Spinal cord (tissue), 10 donors: ENCODE results near the gene GAGE2A. TPM values are rescaled to one million over a fixed set of nuclear protein-coding genes. Genes with fewer than 3 reads are reported as not detected.
"Not testable (repeated sequence)": the region's sequence is repeated elsewhere in the genome, so short reads cannot be mapped to it uniquely, and the experiment has no call there.

Source experiments
- DNase-seq, 6 donors: peaks; one replicate each; pipeline versions ENCODE4 v3.0.0 to v3.0.0-alpha.2; 2013 to 2015; ENCODE audit warnings: low spot score in 6 of 6, low read depth in 4 of 6
- H3K27ac ChIP-seq: one replicate; pipeline ENCODE4 v1.5.1; 2013; ENCODE audit warnings: low read depth, low read length, control low read depth
- H3K27me3 ChIP-seq: one replicate; pipeline ENCODE4 v1.6.1; 2013; ENCODE audit warnings: low read length; ENCODE audit not compliant: control insufficient read depth, insufficient read depth
- H3K36me3 ChIP-seq: one replicate; pipeline ENCODE4 v1.6.1; 2013; ENCODE audit warnings: low read length; ENCODE audit not compliant: control insufficient read depth, insufficient read depth
- H3K4me1 ChIP-seq: one replicate; pipeline ENCODE4 v1.6.1; 2013; ENCODE audit warnings: low read length; ENCODE audit not compliant: control insufficient read depth, insufficient read depth
- H3K4me3 ChIP-seq: one replicate; pipeline ENCODE4 v1.5.1; 2013; ENCODE audit warnings: low read depth, low read length, control low read depth
- H3K9me3 ChIP-seq: one replicate; pipeline ENCODE4 v1.6.1; 2013; ENCODE audit warnings: low read length; ENCODE audit not compliant: control insufficient read depth, insufficient read depth
- WGBS: methylation state at CpG from one replicate; pipeline ENCODE4 v1.1.5; 2013; ENCODE audit warnings: missing lambda C conversion rate; ENCODE audit not compliant: insufficient coverage; 5-methylcytosine and 5-hydroxymethylcytosine counted together
- polyA plus RNA-seq, 2 donors: library from polyadenylated mRNA; unstranded; fragments of 120-200 nt; gene quantifications; one replicate each; pipeline ENCODE4 v1.2.1, GENCODE V29; 2013; ENCODE audit not compliant: insufficient read length in 2 of 2
- total RNA-seq, 2 donors: library from RNA; depleted of rRNA in 1 of 2; stranded (reverse); fragments of 120-200 nt in 1 of 2; fragments of >200 nt in 1 of 2; gene quantifications; one replicate each; pipeline versions ENCODE4 v1.2.3 to v1.2.4, GENCODE V29; 2013 to 2014
- donor health status: healthy.

Gene GAGE2A
- total and polyA plus RNA-seq, 4 donors, result not detected

- no CpG with 5 or more reads among the region's 16 CpGs for WGBS
- H3K27ac ChIP-seq, H3K4me3 ChIP-seq, H3K9me3 ChIP-seq, H3K27me3 ChIP-seq, H3K4me1 ChIP-seq, H3K36me3 ChIP-seq, DNase-seq: not testable (repeated sequence)
Measured at GRCh38 chrX:49598720-49599119, 9.4 kb downstream of the GAGE2A start, which contains the start of gene GAGE1. TSS of gene GAGE1 (plus strand) at chrX:49599020. CDS start at chrX:49600175, 1,155 bp downstream.

- no peak overlapping the region for H3K4me3 ChIP-seq
- no peaks in the 10 kb centered on the region for H3K4me1 ChIP-seq
- H3K9me3 ChIP-seq, result no peaks in the 10 kb centered on the region
- no peaks in the 10 kb centered on the region for H3K36me3 ChIP-seq
- no peak overlapping the region for H3K27ac ChIP-seq
- DNase-seq, result no peak
- H3K27me3 ChIP-seq, result no peaks in the 10 kb centered on the region
- WGBS, result 44% methylated on average over 5 of the region's 7 CpGs
Measured at GRCh38 chrX:49610718-49611310, 21.5 kb downstream of the GAGE2A start.

DNA sequence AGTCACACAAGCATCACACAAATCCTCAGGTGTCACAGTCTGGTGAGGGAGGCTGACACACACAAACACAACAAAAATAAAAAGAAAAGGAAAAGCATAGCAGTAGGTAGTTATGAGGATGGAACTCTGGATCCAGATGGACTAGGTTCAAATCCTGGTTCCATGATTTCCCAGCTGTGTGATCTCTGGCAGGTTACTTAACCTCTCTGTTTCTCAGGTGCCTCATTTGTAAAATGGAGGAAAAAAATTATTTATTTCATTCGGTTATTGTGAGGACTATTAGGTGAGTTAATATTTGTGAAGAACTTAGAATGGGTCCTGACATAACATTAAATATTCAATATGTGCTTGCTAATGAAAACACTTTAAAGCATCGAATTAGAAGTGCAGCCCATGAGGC, 29.3 kb downstream of the GAGE2A start:
- Histone ChIP-seq H3K4me3 (no peak overlapping the region), H3K4me1 (no peaks in the 10 kb centered on the region), H3K27ac (no peak overlapping the region), H3K36me3 (no peaks in the 10 kb centered on the region), H3K27me3 (no peaks in the 10 kb centered on the region), H3K9me3 (no peaks in the 10 kb centered on the region)
- no peak for DNase-seq
- WGBS, result no CpG with 5 or more reads among the region's 2 CpGs

- H3K27me3 ChIP-seq, result no peaks in the 10 kb centered on the region
- H3K9me3 ChIP-seq, result peaks cover 3% of the 10 kb centered on the region
- H3K4me1 ChIP-seq, result no peaks in the 10 kb centered on the region
- H3K4me3 ChIP-seq, result no peak overlapping the region
- peak in 3 of 6 donors; percentile 20 to 63 (median 44) for DNase-seq
- 75% methylated on average over 32 of the region's 33 CpGs for WGBS
- H3K27ac ChIP-seq, result no peak overlapping the region
- H3K36me3 ChIP-seq, result no peaks in the 10 kb centered on the region
Measured at GRCh38 chrX:49627086-49627777, 37.9 kb downstream of the GAGE2A start.

- WGBS, result 60% methylated on average over 8 of the region's 8 CpGs
Measured at GRCh38 chrX:49644991-49645637, 55.8 kb downstream of the GAGE2A start.

More at GRCh38 chrX:49644991-49645637, 55.8 kb downstream of the GAGE2A start:
- Histone ChIP-seq H3K36me3 (no peaks in the 10 kb centered on the region), H3K4me1 (no peaks in the 10 kb centered on the region), H3K9me3 (no peaks in the 10 kb centered on the region), H3K4me3 (no peak overlapping the region), H3K27me3 (no peaks in the 10 kb centered on the region), H3K27ac (no peak overlapping the region)
- DNase-seq, result no peak

Other genes with a start within 250 kb of the GAGE2A start
- not detected for gene GAGE12C, start 57.3 kb upstream of the GAGE2A start, total RNA-seq
- gene GAGE12C, start 57.3 kb upstream of the GAGE2A start, polyA plus RNA-seq, result not detected
- gene GAGE12D, start 47.8 kb upstream of the GAGE2A start, total RNA-seq, result not detected
- gene GAGE12D, start 47.8 kb upstream of the GAGE2A start, polyA plus RNA-seq, result not detected
- gene GAGE12E, start 38.2 kb upstream of the GAGE2A start, total RNA-seq, result not detected
- not detected for gene GAGE12E, start 38.2 kb upstream of the GAGE2A start, polyA plus RNA-seq
- gene GAGE12F, start 28.7 kb upstream of the GAGE2A start, total RNA-seq, result not detected
- gene GAGE12F, start 28.7 kb upstream of the GAGE2A start, polyA plus RNA-seq, result not detected
- gene GAGE12G, start 19.1 kb upstream of the GAGE2A start, total RNA-seq, result not detected
- gene GAGE12G, start 19.1 kb upstream of the GAGE2A start, polyA plus RNA-seq, result not detected
- gene GAGE12H, start 9.5 kb upstream of the GAGE2A start, total RNA-seq, result not detected
- not detected for gene GAGE12H, start 9.5 kb upstream of the GAGE2A start, polyA plus RNA-seq
- not detected for gene GAGE1, start 9.5 kb downstream of the GAGE2A start, total RNA-seq
- gene GAGE1, start 9.5 kb downstream of the GAGE2A start, polyA plus RNA-seq, result not detected
- gene PAGE1, start 106.5 kb downstream of the GAGE2A start, total RNA-seq, result not detected
- not detected for gene PAGE1, start 106.5 kb downstream of the GAGE2A start, polyA plus RNA-seq
- under 1 TPM in 1 of 2 donors, not detected in 1; 0.55 TPM for gene PAGE4, start 239.8 kb downstream of the GAGE2A start, total RNA-seq
- not detected for gene PAGE4, start 239.8 kb downstream of the GAGE2A start, polyA plus RNA-seq